Measurements from ENCODE around the gene TCEAL4.
A peak's percentile ranks its signal among the peaks of the same experiment; 100 is the strongest.
"Not testable (repeated sequence)": the region's sequence is repeated elsewhere in the genome, so short reads cannot be mapped to it uniquely, and the experiment has no call there.

Gene TCEAL4

DNA sequence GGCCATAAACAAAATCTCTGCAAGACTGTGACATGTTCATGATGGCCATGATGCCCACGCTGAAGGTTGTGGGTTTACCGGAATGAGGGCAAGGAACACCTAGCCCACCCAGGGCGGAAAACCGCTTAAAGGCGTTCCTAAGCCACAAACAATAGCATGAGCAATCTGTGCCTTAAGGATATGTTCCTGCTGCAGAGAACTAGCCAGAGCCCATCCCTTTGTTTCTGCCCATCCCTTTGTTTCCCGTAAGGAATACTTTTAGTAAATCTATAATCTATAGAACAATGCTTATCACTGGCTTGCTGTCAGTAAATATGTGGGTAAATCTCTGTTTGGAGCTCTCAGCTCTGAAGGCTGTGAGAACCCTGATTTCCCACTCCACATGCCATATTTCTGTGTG, 9.9 kb downstream of the TCEAL4 start:
- not testable (repeated sequence) for DNase-seq

DNA sequence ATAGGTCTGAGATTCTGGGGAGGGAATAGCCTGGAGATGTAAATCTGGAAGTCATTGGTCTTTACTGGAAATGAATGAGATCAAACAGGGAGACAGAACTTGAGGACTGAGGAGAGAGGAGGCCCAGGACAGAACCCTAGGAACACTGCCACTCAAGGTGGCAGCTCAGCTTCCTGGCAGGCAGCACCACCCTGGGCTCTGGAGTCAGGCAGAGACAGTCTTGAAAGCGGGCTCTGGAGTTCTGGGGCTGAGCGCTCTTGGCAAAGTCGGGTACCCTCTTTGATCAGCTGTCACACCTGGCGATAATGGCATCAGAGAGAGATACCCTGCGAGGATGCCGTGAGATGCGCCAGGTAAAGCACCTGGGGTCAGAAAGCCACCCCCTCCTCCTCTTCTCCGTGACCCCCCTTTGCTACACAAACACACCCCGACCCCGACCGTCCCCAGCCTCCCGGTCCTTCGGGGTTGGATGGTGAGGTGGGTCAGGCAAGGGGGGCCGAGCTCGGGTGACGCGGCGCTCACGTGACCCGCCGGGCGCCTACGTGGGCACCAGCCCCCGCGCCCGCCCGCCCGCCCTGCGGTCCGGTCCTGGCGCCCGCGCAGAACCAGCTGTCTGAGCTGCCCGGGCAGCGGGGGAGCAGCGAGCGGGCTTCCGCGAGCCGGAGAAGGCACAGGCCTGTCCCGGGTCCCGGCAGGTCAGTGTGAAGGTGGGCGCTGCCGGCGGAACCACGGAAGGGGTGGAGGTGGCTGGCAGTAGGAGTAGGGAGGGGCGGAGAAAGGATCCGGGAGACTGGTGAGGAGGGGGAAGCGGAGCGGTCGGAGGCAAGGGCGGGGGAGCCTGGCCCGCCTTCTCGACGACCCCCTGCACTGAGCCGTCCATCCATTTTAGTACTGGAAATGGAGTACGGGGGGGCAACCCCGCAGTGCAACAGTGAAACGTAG, 22.3 kb downstream of the TCEAL4 start, which contains the start of gene TCEAL3:
TCEAL3 (plus strand) TSS at position 600 of the 942 bp plus-strand sequence. CDS start 1,102 bp downstream, outside the sequence.
- DNase-seq = peak; percentile 23

DNA sequence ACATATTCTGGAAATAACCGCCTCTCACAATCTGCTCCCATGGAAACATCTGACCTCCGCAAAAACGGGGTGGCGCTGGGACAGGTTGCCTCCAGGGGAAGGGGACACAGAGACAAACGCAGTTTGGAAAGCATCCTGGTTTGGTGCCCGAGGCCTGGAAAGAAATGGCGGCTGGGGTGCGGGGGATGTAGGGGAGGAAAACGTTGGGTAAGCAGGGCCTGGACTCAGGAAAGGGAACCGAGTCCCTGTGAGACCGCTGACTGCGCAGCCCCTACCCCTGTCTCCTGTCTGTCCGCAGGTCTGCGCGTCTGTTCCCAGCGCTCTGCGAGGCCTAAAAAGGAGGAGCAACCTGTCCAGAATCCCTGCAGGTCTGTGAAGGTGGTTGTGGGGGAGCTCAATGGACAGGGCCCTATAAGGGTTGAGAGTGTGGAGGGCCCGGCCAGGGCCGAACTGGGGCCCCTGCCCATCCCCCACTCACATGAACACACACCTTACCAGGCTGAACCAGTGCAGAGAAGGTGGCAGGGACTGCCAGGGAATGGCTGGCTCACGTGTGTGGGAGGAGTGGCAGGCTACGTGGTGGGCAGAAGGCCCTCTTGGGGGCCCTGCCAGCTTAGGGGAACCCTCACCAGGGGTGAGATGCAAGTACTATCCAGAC, 23.1 kb downstream of the TCEAL4 start:
- DNase-seq = no peak

DNA sequence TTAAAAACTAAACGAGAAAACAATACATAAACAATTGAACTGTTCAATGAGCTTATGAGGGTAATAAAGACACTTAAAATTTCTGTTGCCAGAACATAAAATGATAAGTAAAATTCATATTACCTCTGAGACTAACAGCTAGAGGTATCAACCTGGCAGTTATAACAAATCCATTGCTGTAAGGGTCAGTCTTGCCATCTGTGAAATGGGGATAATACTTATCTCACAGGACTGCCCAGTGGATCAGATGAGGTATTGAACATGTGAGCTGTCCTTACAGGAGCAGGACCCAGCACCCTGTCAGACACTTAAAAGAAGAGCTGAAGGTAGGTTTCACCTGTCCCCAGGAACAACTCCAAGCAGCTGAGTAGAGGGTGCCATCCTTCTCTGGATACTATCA, 25.0 kb downstream of the TCEAL4 start:
- no peak for DNase-seq

DNA sequence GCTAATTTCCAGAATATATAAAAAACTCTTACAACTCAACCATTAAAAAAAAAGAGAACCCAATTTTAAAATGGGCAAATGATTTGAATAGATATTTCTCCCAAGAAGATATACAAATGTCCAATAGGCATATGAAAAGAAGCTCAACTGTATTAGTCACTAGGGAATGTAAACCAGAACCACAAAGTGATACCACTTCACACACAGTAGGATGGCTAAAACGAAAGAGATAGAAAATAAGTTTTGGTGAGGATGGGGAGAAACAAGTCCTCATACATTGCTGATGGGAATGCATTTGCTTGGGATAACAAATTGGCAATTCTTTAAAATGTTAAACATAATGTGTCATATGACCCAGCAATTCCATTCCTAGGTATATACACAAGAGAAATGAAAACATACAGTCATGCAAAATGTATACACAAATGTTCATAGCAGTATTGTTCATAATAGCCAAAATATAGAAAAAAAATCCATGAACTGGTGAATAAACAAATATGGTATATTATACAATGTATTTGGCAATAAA, 28.1 kb downstream of the TCEAL4 start:
- no peak for DNase-seq

DNA sequence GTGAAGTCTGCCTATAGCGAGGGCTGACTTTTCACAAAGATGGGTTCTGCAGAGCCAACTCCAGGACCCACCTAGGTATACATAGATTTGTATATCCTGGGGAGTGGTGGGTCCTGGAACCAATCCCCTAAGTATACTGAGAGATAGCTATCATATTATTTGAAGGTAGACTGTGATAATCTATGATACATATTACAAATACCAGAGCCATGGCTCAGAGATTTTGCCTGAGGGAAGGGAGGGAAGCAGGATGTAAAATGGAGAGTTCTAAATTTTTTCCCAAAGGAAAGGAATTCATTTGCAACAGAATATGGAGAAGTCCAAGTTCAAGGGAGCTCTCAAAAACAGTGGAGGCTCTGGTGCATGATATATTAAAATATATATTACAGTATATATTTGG, 29.7 kb downstream of the TCEAL4 start:
- DNase-seq = no peak

DNA sequence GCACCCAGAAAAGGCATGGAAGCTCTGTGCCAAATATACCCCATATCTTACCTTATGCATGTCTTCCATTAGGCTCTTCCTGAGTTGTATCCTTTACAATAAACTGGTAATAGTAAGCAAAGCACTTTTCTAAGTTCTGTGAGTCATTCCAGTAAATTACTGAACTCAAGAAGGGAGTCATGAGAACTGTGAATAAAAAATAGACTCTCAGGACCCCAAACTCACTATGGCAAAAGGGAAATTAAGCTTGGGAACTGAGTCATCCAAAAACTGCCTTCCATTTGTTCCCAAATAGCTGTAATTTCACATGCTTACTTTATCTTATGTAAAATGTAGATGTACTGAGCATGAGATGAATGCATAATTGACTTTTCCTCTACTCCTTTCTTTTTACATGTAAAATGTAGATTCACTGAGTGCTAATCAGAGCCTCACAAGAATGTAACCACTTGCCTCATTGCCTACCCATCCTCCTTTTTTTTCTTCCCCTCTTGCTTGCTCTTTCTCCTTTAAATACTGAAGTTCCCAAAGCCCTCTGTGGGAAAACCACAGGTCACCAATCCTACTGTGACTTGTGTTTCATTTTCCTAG, 30.6 kb downstream of the TCEAL4 start:
- no peak for DNase-seq

DNA sequence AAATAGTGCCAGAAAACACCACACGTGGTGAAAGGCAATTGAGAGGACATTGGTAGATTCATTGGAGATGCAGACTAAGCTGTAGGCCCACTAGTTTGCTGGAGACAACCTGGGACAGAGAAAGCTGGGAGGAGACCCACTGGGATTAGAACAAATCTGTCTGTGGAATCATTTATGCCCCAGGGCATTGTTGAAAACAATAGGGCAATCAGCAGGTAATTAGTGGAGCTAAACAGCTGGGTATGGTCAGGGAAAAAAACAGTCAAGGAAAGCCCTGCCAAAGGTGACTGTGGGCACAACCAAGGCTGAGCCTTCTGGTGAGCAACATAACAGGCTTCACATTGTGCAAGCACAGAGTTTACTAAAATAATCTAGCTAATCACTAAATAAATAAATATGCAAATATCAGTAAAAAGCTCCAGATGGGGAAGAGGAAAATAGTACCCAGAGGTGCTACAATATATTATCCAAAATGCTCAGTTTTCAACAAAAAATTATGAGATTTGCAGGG, 31.4 kb downstream of the TCEAL4 start:
- no peak for DNase-seq

DNA sequence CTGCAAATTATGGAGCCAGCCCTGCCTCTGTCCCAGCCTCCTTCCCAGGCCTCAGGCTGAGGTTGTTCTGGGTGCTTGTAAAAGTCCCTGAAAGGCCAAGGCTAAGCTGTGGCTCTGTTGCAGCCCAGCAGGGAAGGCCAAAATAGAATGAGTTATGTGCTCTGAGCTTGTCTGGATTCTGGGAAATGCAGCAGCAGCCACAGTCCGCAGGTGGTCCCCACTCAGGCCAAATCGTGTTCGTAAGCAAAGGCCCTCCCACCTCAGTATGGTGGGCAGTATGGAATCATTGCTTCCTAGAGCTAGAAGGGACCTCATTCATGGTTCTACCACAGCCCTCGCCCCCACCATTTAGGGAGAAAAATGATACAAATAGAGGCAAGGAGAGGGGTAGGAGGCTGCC, 38.8 kb downstream of the TCEAL4 start:
- DNase-seq = no peak

DNA sequence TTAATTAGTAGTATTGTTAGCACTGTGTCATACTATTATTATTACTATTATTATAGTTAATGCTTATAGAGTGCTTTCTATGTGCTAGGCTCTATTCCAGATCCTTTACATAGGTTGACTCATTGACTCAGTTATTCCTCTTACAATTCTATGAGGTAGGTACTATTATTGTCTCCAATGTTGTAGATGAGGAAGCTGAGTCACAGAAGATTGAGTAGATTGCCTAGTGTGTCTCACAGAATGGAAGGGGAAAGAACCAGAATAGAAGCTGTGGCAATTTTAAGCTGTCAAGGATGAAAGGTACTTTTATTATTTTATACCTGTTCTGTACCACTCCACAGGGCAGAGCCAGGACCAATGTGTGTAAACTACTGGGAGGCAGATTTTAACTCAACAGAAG, 41.5 kb downstream of the TCEAL4 start:
- no peak for DNase-seq

DNA sequence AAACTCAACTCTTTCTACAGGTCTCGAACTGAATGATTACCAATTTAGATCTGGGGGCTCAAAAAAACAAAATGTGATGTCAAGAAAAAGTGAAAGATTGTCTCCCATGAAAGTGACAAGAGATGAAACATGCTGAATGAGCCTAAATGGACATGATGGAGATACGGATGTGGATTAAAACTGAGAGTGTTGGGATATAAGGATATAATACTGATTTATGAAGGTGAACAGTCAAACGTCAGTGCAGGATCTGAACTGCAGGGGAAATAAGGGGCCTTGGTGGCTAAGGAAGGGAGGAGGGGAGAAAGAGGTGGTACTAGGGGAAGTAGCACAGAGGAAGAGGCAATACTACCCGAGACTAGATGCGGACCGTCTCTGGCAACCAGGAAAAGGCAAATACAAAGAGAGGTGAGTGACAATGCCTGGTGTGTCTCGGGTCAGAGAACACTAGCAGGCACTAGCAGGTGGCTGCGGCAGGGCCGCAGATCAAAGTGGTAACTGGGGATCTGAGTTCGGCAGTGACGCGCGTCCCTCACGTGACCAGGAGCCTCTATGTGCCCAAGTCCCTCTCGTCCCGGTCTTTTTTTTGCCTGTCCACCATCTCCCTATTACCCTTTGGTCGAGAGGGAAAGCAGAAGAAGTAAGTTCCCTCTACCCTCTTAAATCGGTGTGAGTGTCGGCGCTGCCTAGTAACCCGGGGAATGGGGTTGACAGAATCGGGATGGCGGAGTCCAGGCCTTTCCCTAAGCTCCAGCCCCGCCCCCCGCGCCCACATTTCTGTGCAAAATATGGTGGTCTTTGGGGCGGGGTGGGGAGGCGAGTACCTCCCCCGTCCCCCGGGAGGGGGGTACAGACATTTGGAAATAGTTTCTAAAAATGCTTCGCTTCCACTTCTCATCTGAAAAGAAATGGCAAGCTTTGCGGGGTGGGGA, 43.3 kb downstream of the TCEAL4 start, which contains the start of gene TCEAL1:
TCEAL1 (plus strand) TSS at position 590 of the 932 bp plus-strand sequence. CDS start 942 bp downstream, outside the sequence.
- DNase-seq = peak; percentile 22

DNA sequence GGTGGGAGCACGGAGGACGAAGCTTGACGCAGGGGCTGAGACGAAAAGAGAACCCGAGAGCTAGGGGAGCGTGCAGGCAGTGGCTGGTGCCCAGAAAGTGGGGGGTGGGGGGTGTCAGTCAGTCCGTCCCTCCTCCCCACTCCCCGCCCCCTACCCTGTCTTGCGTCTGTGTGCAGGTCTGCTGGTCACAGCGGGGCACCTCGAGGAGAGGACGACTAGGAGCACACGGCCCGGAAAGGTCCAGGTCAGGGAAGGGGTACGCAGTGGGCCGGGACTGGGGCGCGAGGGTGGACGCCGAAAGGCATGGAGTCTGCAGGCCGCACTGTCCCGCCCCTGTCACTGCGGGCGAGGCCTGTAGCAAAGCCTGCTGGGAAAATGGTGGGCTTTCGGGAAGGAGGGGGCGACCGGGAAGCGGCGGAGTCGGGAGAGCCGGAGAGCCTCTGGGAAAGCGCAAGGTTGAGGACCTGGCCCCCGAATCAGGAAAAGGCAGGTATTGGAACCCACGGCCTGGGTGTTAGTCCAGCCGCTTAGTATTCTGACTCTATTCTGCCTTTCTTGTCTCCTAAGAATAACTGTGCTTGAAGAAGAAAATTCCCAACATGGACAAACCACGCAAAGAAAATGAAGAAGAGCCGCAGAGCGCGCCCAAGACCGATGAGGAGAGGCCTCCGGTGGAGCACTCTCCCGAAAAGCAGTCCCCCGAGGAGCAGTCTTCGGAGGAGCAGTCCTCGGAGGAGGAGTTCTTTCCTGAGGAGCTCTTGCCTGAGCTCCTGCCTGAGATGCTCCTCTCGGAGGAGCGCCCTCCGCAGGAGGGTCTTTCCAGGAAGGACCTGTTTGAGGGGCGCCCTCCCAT, 44.2 kb downstream of the TCEAL4 start:
- peak; percentile 1 for DNase-seq

DNA sequence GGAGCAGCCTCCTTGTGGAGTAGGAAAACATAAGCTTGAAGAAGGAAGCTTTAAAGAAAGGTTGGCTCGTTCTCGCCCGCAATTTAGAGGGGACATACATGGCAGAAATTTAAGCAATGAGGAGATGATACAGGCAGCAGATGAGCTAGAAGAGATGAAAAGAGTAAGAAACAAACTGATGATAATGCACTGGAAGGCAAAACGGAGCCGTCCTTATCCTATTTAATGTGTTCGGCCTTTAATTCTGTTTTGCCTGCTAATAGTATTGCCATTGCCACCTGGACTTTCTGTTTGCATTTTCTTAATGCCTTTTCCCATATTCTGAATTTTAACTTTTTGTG, 44.8 kb downstream of the TCEAL4 start:
- DNase-seq = no peak

DNA sequence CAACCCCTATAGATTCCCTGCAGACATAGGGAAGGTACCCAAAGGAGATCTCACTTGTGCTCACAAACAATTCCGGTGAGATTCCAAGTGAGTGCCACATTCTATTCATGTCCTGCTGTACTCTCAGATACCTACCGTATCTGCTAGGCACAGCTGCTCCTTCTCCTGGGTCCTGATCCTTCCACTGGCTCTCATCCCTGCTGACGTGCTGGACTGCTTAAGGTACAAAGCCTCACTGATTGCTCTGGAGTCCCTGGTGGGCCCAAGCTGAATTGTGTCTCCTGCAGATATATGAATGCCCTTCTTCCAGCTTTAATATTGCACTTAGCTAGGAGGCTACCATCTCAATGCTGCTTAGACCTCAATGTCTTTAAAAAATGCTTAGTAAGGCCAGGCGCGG, 45.8 kb downstream of the TCEAL4 start:
- no peak for DNase-seq

DNA sequence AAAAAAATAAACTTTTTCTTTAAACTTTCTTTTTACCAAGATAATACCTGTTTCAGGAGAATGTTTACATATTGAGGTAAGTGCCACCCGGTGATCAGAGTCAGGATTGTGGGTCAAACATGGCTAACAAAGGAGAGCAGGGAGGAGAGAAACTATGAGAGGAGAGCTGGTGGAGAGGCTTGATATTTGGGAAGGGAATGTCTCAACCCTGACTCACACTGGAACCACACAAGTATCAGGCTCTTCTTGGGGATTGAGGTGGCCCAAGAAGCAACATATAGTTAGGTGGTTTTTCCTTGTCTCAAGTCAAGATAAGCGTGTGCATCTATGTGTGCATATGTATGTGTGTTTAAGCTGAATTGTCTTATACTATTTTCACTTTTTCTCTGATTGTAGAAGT, 50.1 kb downstream of the TCEAL4 start:
- no peak for DNase-seq

Measured in CD4-positive, alpha-beta T cell treated with Interleukin-4 for 4 hours (primary cell).